Measurements from ENCODE around the gene PRKCA. TPM values are rescaled to one million over a fixed set of nuclear protein-coding genes. Genes with fewer than 3 reads are reported as not detected.

PRKCA gene
- total and polyA plus RNA-seq, 4 donors: 3.0 to 14.1 (median 5.4) TPM

- peaks cover 9 to 36% (median 20%) of the 10 kb centered on the region in 4 donors for H3K4me1 ChIP-seq (ENCODE audit: control insufficient read depth in 4 of 4, insufficient read depth in 4 of 4, low read length in 3 of 4)
- WGBS: 75% methylated on average over 3 of the region's 3 CpGs
- no peaks in the 10 kb centered on the region for H3K9me3 ChIP-seq (ENCODE audit: control insufficient read depth in 4 of 4, low read length in 3 of 4)
- no peak overlapping the region for H3K4me3 ChIP-seq (ENCODE audit: low read depth in 1 of 3, low read length in 3 of 3)
- TF ChIP-seq JUND (IDR thresholded peaks at IDR 0.05): no peak
- no peak for TF ChIP-seq EGR1 (IDR thresholded peaks at IDR 0.05; ENCODE audit: low read depth in 2 of 2)
- no peak for TF ChIP-seq HNF4G (IDR thresholded peaks at IDR 0.05)
- no peak for TF ChIP-seq SP1 (IDR thresholded peaks at IDR 0.05)
- TF ChIP-seq CTCF (IDR thresholded peaks at IDR 0.05; ENCODE audit: low read depth, low read length, missing input control): no peak
- no peak for TF ChIP-seq RAD21 (IDR thresholded peaks at IDR 0.05)
- TF ChIP-seq ZBTB33 (IDR thresholded peaks at IDR 0.05): no peak
- no peak for TF ChIP-seq RXRA (IDR thresholded peaks at IDR 0.05)
- no peak for TF ChIP-seq MAX (IDR thresholded peaks at IDR 0.05)
- TF ChIP-seq FOXA1 (IDR thresholded peaks at IDR 0.05): no peak
- TF ChIP-seq ATF3 (IDR thresholded peaks at IDR 0.05): no peak
- TF ChIP-seq FOXA2 (IDR thresholded peaks at IDR 0.05): no peak
- no peak for TF ChIP-seq GABPA (IDR thresholded peaks at IDR 0.05 in 1 of 2, conservative IDR thresholded peaks at IDR 0.05 in 1 of 2)
- no peak for TF ChIP-seq NR2F2 (IDR thresholded peaks at IDR 0.05)
- no peak for TF ChIP-seq REST (IDR thresholded peaks at IDR 0.05)
- TF ChIP-seq YY1 (IDR thresholded peaks at IDR 0.05): no peak
- no peak for TF ChIP-seq HNF4A (conservative IDR thresholded peaks at IDR 0.05)
- TF ChIP-seq TAF1 (conservative IDR thresholded peaks at IDR 0.05): no peak
- no peaks in the 10 kb centered on the region for H3K27me3 ChIP-seq (ENCODE audit: control insufficient read depth in 4 of 4, insufficient read depth in 4 of 4, low read length in 3 of 4)
- DNase-seq (ENCODE audit: low spot score): no peak
- no peak overlapping the region for H3K9ac ChIP-seq (ENCODE audit: low read depth in 1 of 2, low read length in 2 of 2)
- no peaks in the 10 kb centered on the region for H3K36me3 ChIP-seq (ENCODE audit: control insufficient read depth in 4 of 4, insufficient read depth in 3 of 4, low read depth in 1 of 4, low read length in 3 of 4)
- H3K27ac ChIP-seq (ENCODE audit: low read depth in 1 of 2, low read length in 2 of 2): no peak overlapping the region
These were observed 162.5 kb downstream of the PRKCA start for GRCh38 chr17:66464921-66465320.

Data from liver (tissue), 9 donors.